CD8-positive, alpha-beta memory T cell (primary cell): ENCODE data around the gene PPIA. TPM values are rescaled to one million over a fixed set of nuclear protein-coding genes. Genes with fewer than 3 reads are reported as not detected.
A peak's percentile ranks its signal among the peaks of the same experiment; 100 is the strongest.
"Not testable (repeated sequence)": the region's sequence is repeated elsewhere in the genome, so short reads cannot be mapped to it uniquely, and the experiment has no call there.

ENCODE experiments used
- CTCF ChIA-PET: fragments of 350-600 bp; sonication (Branson Sonifier 250); formaldehyde crosslinking; loops from one replicate; lab custom pipeline; 2021; ENCODE audit warnings: antibody characterized with exemption; lab: Charles Lee
- POLR2A ChIA-PET: fragments of 350-600 bp; sonication (Branson Sonifier 250); formaldehyde crosslinking; loops from one replicate; lab custom pipeline; 2021; ENCODE audit warnings: antibody characterized with exemption; lab: Charles Lee
- DNase-seq, 5 donors: peaks; one replicate each; pipeline versions ENCODE4 v3.0.0 to v3.0.0-alpha.2; 2020 to 2022; ENCODE audit warnings: mixed read lengths in 1 of 5
- H3K27ac ChIP-seq: one replicate; pipeline ENCODE4 v1.7.0; 2013; ENCODE audit warnings: low read depth, mild to moderate bottlenecking, low read length, moderate library complexity
- H3K27me3 ChIP-seq: 2 replicates; pipeline ENCODE4 v1.7.0; 2013; ENCODE audit warnings: low read length, mild to moderate bottlenecking; ENCODE audit not compliant: insufficient read depth, poor library complexity, severe bottlenecking
- H3K36me3 ChIP-seq: 2 replicates; pipeline ENCODE4 v1.7.0; 2013; ENCODE audit warnings: mild to moderate bottlenecking, low read length, moderate library complexity; ENCODE audit not compliant: insufficient read depth
- H3K4me1 ChIP-seq: 2 replicates; pipeline ENCODE4 v1.7.0; 2013; ENCODE audit warnings: mild to moderate bottlenecking, low read length, moderate library complexity; ENCODE audit not compliant: insufficient read depth
- H3K4me3 ChIP-seq: 2 replicates; pipeline ENCODE4 v1.7.0; 2013; ENCODE audit warnings: mild to moderate bottlenecking, low read length
- H3K9me3 ChIP-seq: 2 replicates; pipeline ENCODE4 v1.7.0; 2013; ENCODE audit warnings: mild to moderate bottlenecking, low read length
- H3K27ac Mint-ChIP-seq, 8 donors: one replicate each; pipeline ENCODE4 v1.8.0; 2020 to 2021; ENCODE audit warnings: mixed read lengths in 8 of 8, mild to moderate bottlenecking in 6 of 8, inconsistent platforms in 3 of 8, moderate library complexity in 3 of 8
- H3K27me3 Mint-ChIP-seq, 2 donors: one replicate each; pipeline ENCODE4 v1.8.0; 2020 to 2021; ENCODE audit warnings: mixed read lengths in 2 of 2, mild to moderate bottlenecking in 1 of 2, moderate library complexity in 1 of 2
- H3K36me3 Mint-ChIP-seq, 3 donors: one replicate each; pipeline ENCODE4 v1.8.0; 2020 to 2021; ENCODE audit warnings: mixed read lengths in 3 of 3, inconsistent platforms in 1 of 3, mild to moderate bottlenecking in 1 of 3
- H3K4me1 Mint-ChIP-seq, 3 donors: one replicate each; pipeline ENCODE4 v1.8.0; 2020 to 2021; ENCODE audit warnings: mixed read lengths in 3 of 3, inconsistent platforms in 1 of 3, mild to moderate bottlenecking in 1 of 3
- H3K4me3 Mint-ChIP-seq, 7 donors: one replicate each; pipeline ENCODE4 v1.8.0; 2020 to 2021; ENCODE audit warnings: mixed read lengths in 7 of 7, mild to moderate bottlenecking in 6 of 7, moderate library complexity in 4 of 7, inconsistent platforms in 2 of 7
- H3K9me3 Mint-ChIP-seq, 5 donors: one replicate each; pipeline ENCODE4 v1.8.0; 2020 to 2022; ENCODE audit warnings: mixed read lengths in 5 of 5, mild to moderate bottlenecking in 3 of 5, moderate library complexity in 2 of 5, inconsistent platforms in 1 of 5
- polyA plus RNA-seq: library from polyadenylated mRNA; unstranded; fragments of 300-500 nt; fragmentation: Illumina TruSeq; gene quantifications from one replicate; pipeline ENCODE4 v1.2.3, GENCODE V29; 2021
- total RNA-seq, 2 experiments: library from RNA; stranded (reverse); gene quantifications; one replicate each; pipeline ENCODE4 v1.2.3, GENCODE V29; 2021

PPIA gene
- total and polyA plus RNA-seq, 3 experiments from 2014 or later, result 3,369 to 3,693 (median 3,448) TPM

DNA sequence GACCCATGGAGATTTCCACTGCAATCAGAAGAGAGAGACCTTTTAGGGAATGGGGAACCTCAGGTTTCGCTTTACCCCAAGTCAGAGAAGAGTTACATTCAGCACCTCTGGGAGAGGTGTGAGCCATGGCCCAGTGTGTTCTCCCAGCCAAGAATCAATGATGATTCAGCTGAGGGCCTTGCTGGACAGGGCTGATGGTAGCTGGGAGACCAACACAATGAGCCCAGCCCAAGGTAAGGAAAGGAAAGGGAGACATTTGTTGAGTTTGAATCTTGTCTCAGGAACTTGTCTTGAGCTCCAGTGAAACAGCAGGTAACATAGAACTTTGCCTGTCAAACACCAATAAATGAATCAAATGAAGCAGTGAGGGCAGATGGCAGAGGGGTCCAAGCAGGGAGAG is 14.0 kb upstream of the PPIA start:
- POLR2A ChIA-PET, result interaction anchor here (1.0 kb wide), 1 partner anchor 15 kb away, joined by 3 read pairs; no protein-coding TSS in a partner anchor
- no peak overlapping the region for H3K4me3 ChIP-seq
- Mint-ChIP-seq H3K36me3 (peaks cover 0 to 14% (median 8%) of the 10 kb centered on the region in 3 donors), H3K27me3 (peaks cover 0 to 5% of the 10 kb centered on the region in 2 donors), H3K9me3 (peaks cover 0 to 18% (median 10%) of the 10 kb centered on the region in 5 donors), H3K4me1 (no peaks in the 10 kb centered on the region), H3K4me3 (no peak overlapping the region), H3K27ac (peak overlapping the region in 1 of 8 donors; percentile 71)
- no peaks in the 10 kb centered on the region for H3K36me3 ChIP-seq
- DNase-seq, result no peak
- H3K9me3 ChIP-seq, result no peaks in the 10 kb centered on the region
- H3K27me3 ChIP-seq, result no peaks in the 10 kb centered on the region
- no peaks in the 10 kb centered on the region for H3K4me1 ChIP-seq
- CTCF ChIA-PET, result no interaction called here
- H3K27ac ChIP-seq, result no peak overlapping the region

DNA sequence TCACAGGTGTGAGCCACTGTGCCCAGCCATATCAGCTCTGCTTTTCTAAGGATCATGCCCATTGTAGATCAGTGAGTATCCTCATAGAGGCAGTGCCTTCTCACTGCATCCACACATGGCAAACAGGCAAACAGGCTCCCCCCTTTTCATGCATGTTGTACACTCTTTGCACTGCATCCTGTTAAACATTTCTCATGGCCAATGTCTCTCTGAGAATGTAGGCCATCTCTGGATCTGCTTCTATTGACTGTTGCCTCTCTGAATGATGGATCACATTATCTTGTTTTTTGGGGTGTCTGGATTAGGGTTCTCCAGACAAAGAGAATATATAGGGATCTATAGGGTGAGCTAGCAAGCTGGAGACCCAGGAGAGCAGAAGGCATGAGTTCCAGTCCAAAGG is 13.1 kb upstream of the PPIA start:
- H3K27me3 Mint-ChIP-seq, result peaks cover 0 to 5% of the 10 kb centered on the region in 2 donors
- H3K9me3 Mint-ChIP-seq, result peaks cover 0 to 18% (median 10%) of the 10 kb centered on the region in 5 donors
- DNase-seq, result no peak
- Histone ChIP-seq H3K27ac (no peak overlapping the region), H3K9me3 (no peaks in the 10 kb centered on the region), H3K27me3 (no peaks in the 10 kb centered on the region), H3K4me1 (no peaks in the 10 kb centered on the region), H3K36me3 (no peaks in the 10 kb centered on the region), H3K4me3 (no peak overlapping the region)
- ChIA-PET POLR2A (interaction anchor here (1.0 kb wide), 1 partner anchor 14 kb away, joined by 3 read pairs; no protein-coding TSS in a partner anchor), CTCF (interaction anchor here (0.7 to 0.9 kb wide), 2 partner anchors 10 to 15 kb away, joined by 3 read pairs; no protein-coding TSS in a partner anchor)
- peaks cover 0 to 14% (median 8%) of the 10 kb centered on the region in 3 donors for H3K36me3 Mint-ChIP-seq
- H3K27ac Mint-ChIP-seq, result no peak overlapping the region
- no peaks in the 10 kb centered on the region for H3K4me1 Mint-ChIP-seq
- H3K4me3 Mint-ChIP-seq, result no peak overlapping the region

- no peak overlapping the region for H3K4me3 Mint-ChIP-seq
- H3K4me1 Mint-ChIP-seq, result no peaks in the 10 kb centered on the region
- no peak overlapping the region for H3K4me3 ChIP-seq
- H3K27me3 Mint-ChIP-seq, result peaks cover 0 to 5% of the 10 kb centered on the region in 2 donors
- POLR2A ChIA-PET, result no interaction called here
- H3K36me3 ChIP-seq, result no peaks in the 10 kb centered on the region
- no peak for DNase-seq
- no peak overlapping the region for H3K27ac Mint-ChIP-seq
- H3K36me3 Mint-ChIP-seq, result peaks cover 0 to 14% (median 8%) of the 10 kb centered on the region in 3 donors
- H3K4me1 ChIP-seq, result no peaks in the 10 kb centered on the region
- peaks cover 0 to 18% (median 10%) of the 10 kb centered on the region in 5 donors for H3K9me3 Mint-ChIP-seq
- H3K9me3 ChIP-seq, result no peaks in the 10 kb centered on the region
- no peak overlapping the region for H3K27ac ChIP-seq
- no peaks in the 10 kb centered on the region for H3K27me3 ChIP-seq
- CTCF ChIA-PET, result no interaction called here
Measured at GRCh38 chr7:44784364-44784763, 12.1 kb upstream of the PPIA start.

DNA sequence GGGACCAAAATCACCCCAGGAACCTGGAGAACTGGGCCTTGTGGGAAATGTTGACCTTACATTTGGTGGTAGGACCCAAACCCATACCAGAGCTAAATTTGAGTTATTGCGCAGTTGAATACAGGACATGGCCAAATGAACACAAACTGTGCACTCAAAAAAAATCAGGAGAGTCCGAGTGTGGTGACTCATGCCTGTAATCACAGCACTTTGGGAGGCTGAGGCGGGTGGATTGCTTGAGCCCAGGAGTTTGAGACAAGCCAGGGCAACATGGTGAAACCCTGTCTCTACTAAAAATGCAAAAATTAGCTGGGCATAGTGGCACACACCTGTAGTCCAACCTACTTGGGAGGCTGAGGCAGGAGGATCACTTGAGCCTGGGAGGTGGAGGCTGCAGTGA is 11.3 kb upstream of the PPIA start:
- H3K27ac ChIP-seq, H3K9me3 ChIP-seq, POLR2A ChIA-PET, H3K36me3 ChIP-seq, DNase-seq, H3K27ac Mint-ChIP-seq, H3K4me3 ChIP-seq, H3K27me3 Mint-ChIP-seq, H3K4me1 Mint-ChIP-seq, H3K27me3 ChIP-seq, CTCF ChIA-PET, H3K4me3 Mint-ChIP-seq, H3K4me1 ChIP-seq: not testable (repeated sequence)
- Mint-ChIP-seq H3K36me3 (peaks cover 0 to 14% (median 8%) of the 10 kb centered on the region in 3 donors), H3K9me3 (peaks cover 0 to 18% (median 10%) of the 10 kb centered on the region in 5 donors)

GRCh38 chr7:44787041-44787440 is 9.4 kb upstream of the PPIA start:
- no peaks in the 10 kb centered on the region for H3K27me3 ChIP-seq
- H3K27ac ChIP-seq, result no peak overlapping the region
- ChIA-PET CTCF (no interaction called here), POLR2A (no interaction called here)
- no peak overlapping the region for H3K4me3 ChIP-seq
- no peaks in the 10 kb centered on the region for H3K36me3 ChIP-seq
- DNase-seq, result no peak
- Mint-ChIP-seq H3K27ac (no peak overlapping the region), H3K4me3 (no peak overlapping the region), H3K36me3 (peaks cover 0 to 14% (median 8%) of the 10 kb centered on the region in 3 donors), H3K4me1 (no peaks in the 10 kb centered on the region), H3K9me3 (peaks cover 0 to 18% (median 10%) of the 10 kb centered on the region in 5 donors), H3K27me3 (peaks cover 0 to 3% of the 10 kb centered on the region in 2 donors)
- no peaks in the 10 kb centered on the region for H3K9me3 ChIP-seq
- H3K4me1 ChIP-seq, result no peaks in the 10 kb centered on the region

DNA sequence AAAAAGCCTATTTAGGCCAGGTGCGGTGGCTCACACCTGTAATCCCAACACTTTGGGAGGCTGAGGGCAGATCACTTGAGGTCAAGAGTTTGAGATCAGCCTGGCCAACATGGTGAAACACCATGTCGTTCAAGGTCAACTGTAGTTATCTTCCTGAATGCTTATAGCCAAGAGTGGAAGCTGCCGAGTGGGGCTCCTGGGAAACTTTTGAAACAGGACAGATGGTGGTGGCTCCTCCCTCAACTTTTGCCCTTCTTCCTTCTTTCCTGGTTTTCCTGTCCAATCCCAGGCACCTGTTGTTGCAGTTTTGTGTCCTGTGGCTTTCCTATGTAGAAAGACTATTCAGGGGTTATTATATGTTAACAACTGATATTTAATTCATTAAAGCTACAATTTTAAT is 8.7 kb upstream of the PPIA start:
- CTCF ChIA-PET, result no interaction called here
- H3K9me3 Mint-ChIP-seq, result peaks cover 0 to 13% (median 7%) of the 10 kb centered on the region in 5 donors

GRCh38 chr7:44789990-44790389 is 6.5 kb upstream of the PPIA start:
- peak overlapping the region in 1 of 8 donors; percentile 54 for H3K27ac Mint-ChIP-seq
- Histone ChIP-seq H3K36me3 (no peaks in the 10 kb centered on the region), H3K27ac (no peak overlapping the region), H3K4me3 (no peak overlapping the region), H3K9me3 (no peaks in the 10 kb centered on the region), H3K27me3 (no peaks in the 10 kb centered on the region), H3K4me1 (no peaks in the 10 kb centered on the region)
- POLR2A ChIA-PET, result no interaction called here
- H3K4me3 Mint-ChIP-seq, result no peak overlapping the region
- H3K36me3 Mint-ChIP-seq, result no peaks in the 10 kb centered on the region
- CTCF ChIA-PET, result no interaction called here
- H3K27me3 Mint-ChIP-seq, result no peaks in the 10 kb centered on the region
- H3K4me1 Mint-ChIP-seq, result no peaks in the 10 kb centered on the region
- H3K9me3 Mint-ChIP-seq, result no peaks in the 10 kb centered on the region
- DNase-seq, result no peak

More for the DNA sequence above, 8.7 kb upstream of the PPIA start:
- H3K4me3 Mint-ChIP-seq, result no peak overlapping the region
- no peak overlapping the region for H3K27ac ChIP-seq
- peaks cover 0 to 7% (median 3%) of the 10 kb centered on the region in 3 donors for H3K36me3 Mint-ChIP-seq
- POLR2A ChIA-PET, result no interaction called here
- no peaks in the 10 kb centered on the region for H3K9me3 ChIP-seq
- no peaks in the 10 kb centered on the region for H3K27me3 ChIP-seq
- H3K36me3 ChIP-seq, result no peaks in the 10 kb centered on the region
- peaks cover 0 to 3% of the 10 kb centered on the region in 2 donors for H3K27me3 Mint-ChIP-seq
- no peak overlapping the region for H3K27ac Mint-ChIP-seq
- no peaks in the 10 kb centered on the region for H3K4me1 ChIP-seq
- no peak for DNase-seq
- no peak overlapping the region for H3K4me3 ChIP-seq
- H3K4me1 Mint-ChIP-seq, result no peaks in the 10 kb centered on the region

DNA sequence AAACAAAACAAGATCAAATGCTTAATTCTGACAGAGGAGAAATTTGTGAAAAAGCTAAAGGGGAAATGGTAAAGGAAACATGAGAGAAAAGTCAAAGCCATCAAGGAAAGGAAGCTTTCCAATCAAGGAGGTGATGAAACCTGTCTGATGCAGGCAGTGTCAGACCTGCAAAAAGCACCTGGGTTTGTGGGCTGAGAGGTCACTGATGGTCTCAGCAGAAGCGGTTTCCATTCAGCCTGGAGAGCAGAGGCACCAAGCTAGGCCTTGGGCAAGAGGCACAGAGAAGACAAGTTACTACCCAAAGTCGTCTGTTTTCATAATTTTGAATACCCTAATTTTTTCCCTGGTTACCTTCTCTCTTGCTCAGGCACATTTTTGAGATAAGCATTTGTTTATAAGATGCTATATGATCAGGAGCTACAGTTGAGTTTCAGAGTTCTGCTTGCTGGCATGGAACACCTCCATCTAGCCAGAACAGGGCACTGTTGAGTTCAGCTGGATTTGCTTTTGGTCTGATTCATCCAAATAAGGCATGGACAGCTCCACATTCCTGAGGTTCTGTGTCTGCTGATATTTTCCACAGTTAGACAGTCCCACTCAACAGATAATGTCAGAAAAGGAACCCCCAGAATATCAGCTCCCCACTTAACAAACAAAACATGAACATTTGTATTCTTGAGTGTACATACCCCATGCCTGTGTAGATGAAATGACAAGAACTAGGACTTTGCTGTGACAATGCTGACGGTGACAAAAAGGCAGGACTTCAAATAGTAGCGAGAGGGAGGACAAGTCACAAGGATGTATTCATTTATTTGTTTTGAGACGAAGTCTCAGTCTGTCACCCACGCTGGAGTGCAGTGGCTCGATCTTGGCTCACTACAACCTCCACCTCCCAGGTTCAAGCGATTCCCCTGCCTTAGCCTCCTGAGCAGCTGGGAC is 4.9 kb upstream of the PPIA start:
- H3K36me3 Mint-ChIP-seq, result peaks cover 0 to 4% (median 0%) of the 10 kb centered on the region in 3 donors

More for the DNA sequence above, 4.9 kb upstream of the PPIA start:
- H3K4me3 ChIP-seq, result no peak overlapping the region
- H3K27me3 Mint-ChIP-seq, result peaks cover 0 to 5% of the 10 kb centered on the region in 2 donors
- POLR2A ChIA-PET, result no interaction called here
- H3K27me3 ChIP-seq, result no peaks in the 10 kb centered on the region
- no peak overlapping the region for H3K27ac ChIP-seq
- H3K9me3 ChIP-seq, result no peaks in the 10 kb centered on the region
- H3K4me1 Mint-ChIP-seq, result peaks cover 1 to 9% (median 4%) of the 10 kb centered on the region in 3 donors
- no peak for DNase-seq
- CTCF ChIA-PET, result interaction anchor here (1.0 to 1.8 kb wide), 2 partner anchors 23 to 35 kb away, joined by 3 to 4 read pairs; no protein-coding TSS in a partner anchor
- no peaks in the 10 kb centered on the region for H3K36me3 ChIP-seq
- no peaks in the 10 kb centered on the region for H3K4me1 ChIP-seq
- peak overlapping the region in 1 of 7 donors; percentile 76 for H3K4me3 Mint-ChIP-seq
- no peaks in the 10 kb centered on the region for H3K9me3 Mint-ChIP-seq
- H3K27ac Mint-ChIP-seq, result peak overlapping the region in 5 of 8 donors; percentile 3 to 88 (median 35)
